Prostate gland (tissue), 2 donors: ENCODE measurements around the gene KIF12. TPM values are rescaled to one million over a fixed set of nuclear protein-coding genes. Genes with fewer than 3 reads are reported as not detected.
"Not testable (repeated sequence)": the region's sequence is repeated elsewhere in the genome, so short reads cannot be mapped to it uniquely, and the experiment has no call there.

Experiments used
- DNase-seq: peaks from one replicate; pipeline ENCODE4 v3.0.0-alpha.2; 2019; ENCODE audit warnings: low spot score
- H3K27ac ChIP-seq, 2 donors: fragments of 200-600 bp; sonication (generic); 2 replicates each; pipeline ENCODE4 v1.5.1; 2017 to 2019
- H3K27me3 ChIP-seq: fragments of 200-600 bp; sonication (generic); replicated peaks from 2 replicates; pipeline ENCODE4 v1.5.1; 2019; ENCODE audit not compliant: insufficient read depth
- H3K36me3 ChIP-seq, 2 donors: fragments of 200-600 bp; sonication (generic); 1 replicate in 1 of 2; 2 replicates in 1 of 2; pipeline versions ENCODE4 v1.5.1 to v1.8.1; 2017 to 2019
- H3K4me1 ChIP-seq: fragments of 200-600 bp; sonication (generic); replicated peaks from 2 replicates; pipeline ENCODE4 v1.5.1; 2019
- H3K4me3 ChIP-seq, 2 donors: fragments of 200-600 bp; sonication (generic); 2 replicates each; pipeline ENCODE4 v1.5.1; 2017 to 2019
- H3K9me3 ChIP-seq: fragments of 200-600 bp; sonication (generic); 2 replicates; pipeline ENCODE4 v1.5.1; 2017
- CTCF ChIP-seq, 4 experiments: fragments of 200-600 bp in 2 of 4; fragments of 450-650 bp in 2 of 4; sonication (generic) in 2 of 4; IDR thresholded peaks; 1 replicate in 3 of 4; 2 replicates in 1 of 4; pipeline ENCODE4 v1.5.1; 2016 to 2019; ENCODE audit warnings: antibody characterized with exemption in 4 of 4, mild to moderate bottlenecking in 2 of 4, moderate library complexity in 2 of 4
- POLR2A ChIP-seq: fragments of 450-650 bp; IDR thresholded peaks from one replicate; pipeline ENCODE4 v1.6.1; 2016; ENCODE audit warnings: antibody characterized with exemption, mild to moderate bottlenecking
- POLR2AphosphoS5 ChIP-seq: sonication (generic); formaldehyde crosslinking; IDR thresholded peaks from one replicate; pipeline ENCODE4 v1.6.1; 2017; ENCODE audit warnings: antibody characterized with exemption
- WGBS: methylation state at CpG from one replicate; pipeline ENCODE4 v1.1.5; 2018; 5-methylcytosine and 5-hydroxymethylcytosine counted together
- intact Hi-C: fragments of 100-400 bp; cut with DNase I; formaldehyde crosslinking; loops from one replicate; pipeline ENCODE4 v1.14.2; 2022
- total RNA-seq, 2 donors: library from RNA; depleted of rRNA; stranded (reverse); fragments of >200 nt; gene quantifications; one replicate each; pipeline ENCODE4 v1.1.0, GENCODE V29; 2016

Gene KIF12
- total RNA-seq, 2 donors from 2014 or later: 8.4 to 21.5 TPM

GRCh38 chr9:114086009-114086408, 13.1 kb downstream of the KIF12 start:
- H3K27me3 ChIP-seq: no peaks in the 10 kb centered on the region

GRCh38 chr9:114085387-114085789, 13.7 kb downstream of the KIF12 start:
- Histone ChIP-seq H3K9me3 (no peaks in the 10 kb centered on the region), H3K27me3 (no peaks in the 10 kb centered on the region), H3K4me1 (no peaks in the 10 kb centered on the region), H3K27ac (no peak overlapping the region), H3K4me3 (no peak overlapping the region), H3K36me3 (no peaks in the 10 kb centered on the region)
- no peak for DNase-seq
- TF ChIP-seq CTCF (IDR thresholded peaks at IDR 0.05): no peak
- no peak for TF ChIP-seq POLR2AphosphoS5
- no peak for TF ChIP-seq POLR2A
- 92% methylated on average over 9 of the region's 9 CpGs for WGBS
- intact Hi-C loops: no loop called here

More at GRCh38 chr9:114086009-114086408, 13.1 kb downstream of the KIF12 start:
- no peak for DNase-seq
- intact Hi-C loops: no loop called here
- Histone ChIP-seq H3K9me3 (no peaks in the 10 kb centered on the region), H3K4me3 (no peak overlapping the region), H3K36me3 (no peaks in the 10 kb centered on the region), H3K4me1 (no peaks in the 10 kb centered on the region), H3K27ac (no peak overlapping the region)
- TF ChIP-seq CTCF (IDR thresholded peaks at IDR 0.05) (no peak), POLR2AphosphoS5 (no peak), POLR2A (no peak)
- 83% methylated on average over 6 of the region's 6 CpGs for WGBS

- Histone ChIP-seq H3K4me1 (no peaks in the 10 kb centered on the region), H3K27ac (no peak overlapping the region), H3K4me3 (no peak overlapping the region), H3K36me3 (no peaks in the 10 kb centered on the region), H3K9me3 (no peaks in the 10 kb centered on the region), H3K27me3 (no peaks in the 10 kb centered on the region)
- DNase-seq: no peak
- TF ChIP-seq POLR2AphosphoS5: no peak
- no peak for TF ChIP-seq CTCF (IDR thresholded peaks at IDR 0.05)
- no peak for TF ChIP-seq POLR2A
- intact Hi-C loops: loop anchor here (5.0 kb wide), 1 partner anchor 73 kb away; the partner anchor contains the start of gene COL27A1
- WGBS: 79% methylated on average over 11 of the region's 11 CpGs
These were observed 14.6 kb downstream of the KIF12 start for GRCh38 chr9:114084282-114085073.

GRCh38 chr9:114083666-114084065, 15.4 kb downstream of the KIF12 start:
- TF ChIP-seq POLR2AphosphoS5 (no peak), CTCF (IDR thresholded peaks at IDR 0.05) (no peak), POLR2A (no peak)
- intact Hi-C loops: loop anchor here (2.0 to 5.0 kb wide), 2 partner anchors 74 to 207 kb away; partner anchors contain the start of gene COL27A1
- no peaks in the 10 kb centered on the region for H3K27me3 ChIP-seq
- 91% methylated on average over 6 of the region's 6 CpGs for WGBS
- no peak overlapping the region for H3K27ac ChIP-seq
- H3K36me3 ChIP-seq: no peaks in the 10 kb centered on the region
- no peak overlapping the region for H3K4me3 ChIP-seq
- H3K4me1 ChIP-seq: no peaks in the 10 kb centered on the region
- no peaks in the 10 kb centered on the region for H3K9me3 ChIP-seq
- DNase-seq: no peak

GRCh38 chr9:114082763-114083412, 16.2 kb downstream of the KIF12 start:
- intact Hi-C loops: loop anchor here (2.0 to 5.0 kb wide), 2 partner anchors 74 to 208 kb away; partner anchors contain the start of gene COL27A1
- H3K27me3 ChIP-seq, DNase-seq, H3K4me1 ChIP-seq, H3K36me3 ChIP-seq, H3K4me3 ChIP-seq, H3K9me3 ChIP-seq, H3K27ac ChIP-seq: not testable (repeated sequence)
- 42% methylated on average over 13 of the region's 13 CpGs for WGBS
